C4-2B (cell line): ENCODE data around the gene SLC17A5.
"Not testable (repeated sequence)": the region's sequence is repeated elsewhere in the genome, so short reads cannot be mapped to it uniquely, and the experiment has no call there.

Source experiments
- ZFX ChIP-seq: fragments of 450-650 bp; IDR thresholded peaks from 2 replicates; pipeline ENCODE4 v1.6.1; 2017
- TF ChIP-seq, protein P1 (sequence below): fragments of 450-650 bp; conservative IDR thresholded peaks from 2 replicates; pipeline ENCODE4 v1.5.1; 2017; ENCODE audit warnings: mild to moderate bottlenecking

DNA sequence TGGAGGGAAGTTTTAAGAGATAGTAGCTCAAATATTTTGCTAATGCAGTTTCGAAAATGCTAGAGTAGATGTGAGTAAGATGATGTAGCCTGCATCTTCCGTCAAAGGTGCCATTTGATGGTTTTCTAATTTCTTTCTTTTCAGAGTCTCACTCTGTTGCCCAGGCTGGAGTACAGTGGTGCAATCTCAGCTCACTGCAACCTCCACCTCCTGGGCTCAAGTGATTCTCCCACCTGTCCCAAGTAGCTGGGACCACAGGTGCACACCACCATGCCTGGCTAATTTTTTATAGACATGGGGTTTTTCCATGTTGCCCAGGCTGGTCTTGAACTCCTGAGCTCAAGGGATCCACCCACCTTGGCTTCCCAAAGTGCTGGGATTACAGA lies 87.3 kb downstream of the SLC17A5 start:
- TF ChIP-seq, protein P1, sequence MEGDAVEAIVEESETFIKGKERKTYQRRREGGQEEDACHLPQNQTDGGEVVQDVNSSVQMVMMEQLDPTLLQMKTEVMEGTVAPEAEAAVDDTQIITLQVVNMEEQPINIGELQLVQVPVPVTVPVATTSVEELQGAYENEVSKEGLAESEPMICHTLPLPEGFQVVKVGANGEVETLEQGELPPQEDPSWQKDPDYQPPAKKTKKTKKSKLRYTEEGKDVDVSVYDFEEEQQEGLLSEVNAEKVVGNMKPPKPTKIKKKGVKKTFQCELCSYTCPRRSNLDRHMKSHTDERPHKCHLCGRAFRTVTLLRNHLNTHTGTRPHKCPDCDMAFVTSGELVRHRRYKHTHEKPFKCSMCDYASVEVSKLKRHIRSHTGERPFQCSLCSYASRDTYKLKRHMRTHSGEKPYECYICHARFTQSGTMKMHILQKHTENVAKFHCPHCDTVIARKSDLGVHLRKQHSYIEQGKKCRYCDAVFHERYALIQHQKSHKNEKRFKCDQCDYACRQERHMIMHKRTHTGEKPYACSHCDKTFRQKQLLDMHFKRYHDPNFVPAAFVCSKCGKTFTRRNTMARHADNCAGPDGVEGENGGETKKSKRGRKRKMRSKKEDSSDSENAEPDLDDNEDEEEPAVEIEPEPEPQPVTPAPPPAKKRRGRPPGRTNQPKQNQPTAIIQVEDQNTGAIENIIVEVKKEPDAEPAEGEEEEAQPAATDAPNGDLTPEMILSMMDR, result not testable (repeated sequence)
- TF ChIP-seq ZFX, result not testable (repeated sequence)
